Stimulated activated CD4-positive, alpha-beta T cell treated with anti-CD3 and anti-CD28 coated beads, TNF-alpha, amount 100 ng/mL, for 24 hours (primary cell): Measurements from ENCODE around the gene FBXO47.

Source experiments
- DNase-seq, 3 experiments: peaks; one replicate each; pipeline ENCODE4 v3.0.0-alpha.2; 2020; ENCODE audit warnings: low read depth in 3 of 3

The FBXO47 gene

DNA sequence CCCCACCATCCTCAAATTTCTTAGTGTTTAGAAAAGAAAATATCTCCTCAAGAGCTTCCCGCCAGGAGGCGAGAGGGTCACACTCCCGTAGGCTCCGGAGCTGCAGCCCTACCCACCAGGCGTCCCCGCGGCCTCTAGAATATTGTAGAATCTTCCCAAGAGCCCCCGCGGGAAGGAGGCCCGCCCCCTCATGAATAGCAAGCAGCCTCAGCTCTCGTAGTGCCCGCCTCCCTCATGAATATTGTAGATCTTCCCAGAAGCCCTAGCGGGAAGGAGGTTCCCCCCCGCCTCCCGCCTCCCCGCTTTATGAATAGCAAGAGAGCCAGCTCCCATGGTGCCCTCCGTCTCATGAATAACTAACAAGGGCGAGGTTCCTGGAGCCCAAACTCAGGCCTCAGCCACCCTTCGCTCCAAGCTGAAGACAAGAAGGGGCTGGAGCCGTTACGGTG, at the start of gene FBXO47:
Gene FBXO47, minus strand, starts transcription at position 114 of the 449 bp plus-strand sequence. CDS start 4,378 bp downstream, outside the sequence.
- DNase-seq: peak; percentile 65 to 79 (median 72)

GRCh38 chr17:39016193-39017153, 49.3 kb upstream of the FBXO47 start:
- no peak for DNase-seq

- no peak for DNase-seq
These were observed 48.3 kb upstream of the FBXO47 start for GRCh38 chr17:39015546-39015935.

DNA sequence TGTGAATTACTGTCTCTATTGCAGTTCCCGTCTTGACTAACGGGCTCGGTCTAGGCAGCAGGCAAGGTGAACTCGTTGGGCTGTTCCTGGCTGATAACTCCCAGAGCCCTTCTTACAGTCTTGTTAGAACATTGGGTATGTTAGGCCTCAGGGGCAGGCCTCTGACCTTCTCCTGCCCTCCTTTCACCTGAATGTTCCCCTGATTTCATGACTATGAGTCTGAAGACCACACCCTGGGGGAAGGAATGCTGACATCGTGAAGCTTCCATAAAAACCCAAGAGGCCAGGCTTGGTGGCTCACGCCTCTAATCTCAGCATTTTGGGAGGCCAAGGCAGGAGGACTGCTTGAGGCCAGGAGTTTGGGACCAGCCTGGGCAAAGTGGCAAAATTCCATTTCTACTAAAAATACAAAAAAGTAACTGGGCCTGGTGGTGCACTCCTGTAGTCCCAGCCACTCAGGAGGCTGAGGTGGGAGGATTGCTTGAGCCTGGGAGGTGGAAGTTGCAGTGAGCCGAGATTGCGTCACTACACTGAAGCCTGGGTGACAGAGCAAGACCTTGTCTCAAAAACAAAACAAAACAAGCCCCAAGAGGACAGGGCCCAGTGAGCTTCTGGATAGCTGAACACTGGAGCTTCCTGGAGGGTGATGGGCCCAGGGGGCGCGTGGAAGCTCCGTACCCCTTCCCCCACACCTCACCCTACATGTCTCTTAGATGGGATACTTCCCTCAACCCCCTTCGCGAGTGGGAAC, 47.8 kb upstream of the FBXO47 start:
- DNase-seq: no peak

- DNase-seq: no peak
These were observed 47.0 kb upstream of the FBXO47 start for GRCh38 chr17:39014044-39014794.

GRCh38 chr17:39012725-39013124, 45.5 kb upstream of the FBXO47 start:
- no peak for DNase-seq

DNA sequence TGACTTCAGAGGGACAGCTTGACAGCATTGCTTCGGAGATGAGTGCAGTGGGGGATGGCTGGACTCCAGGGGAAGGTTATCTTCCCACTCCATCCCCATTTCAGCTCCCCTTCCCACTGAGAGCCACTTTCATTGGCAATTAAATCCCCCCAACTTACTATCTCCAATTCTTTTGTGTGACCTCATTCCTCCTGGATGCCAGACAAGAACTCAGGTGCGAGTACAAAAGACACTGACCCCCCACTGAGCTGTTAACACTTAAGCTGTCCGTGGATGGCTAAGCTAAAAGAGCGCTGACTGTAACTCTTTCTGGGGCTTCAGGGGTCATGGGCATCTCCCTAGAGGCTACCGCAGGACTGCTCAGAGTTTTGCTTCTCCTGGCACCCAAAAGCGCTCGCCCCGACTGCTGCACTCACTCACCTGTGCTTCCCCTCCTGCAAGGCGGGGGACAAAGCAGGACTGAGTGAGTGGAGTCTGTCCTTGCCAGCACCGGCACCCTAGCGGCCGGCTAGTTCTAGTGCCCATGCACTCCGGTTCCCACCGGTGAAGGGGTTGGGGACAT, 44.8 kb upstream of the FBXO47 start:
- no peak for DNase-seq

GRCh38 chr17:39009581-39010001, 42.4 kb upstream of the FBXO47 start:
- DNase-seq: no peak

DNA sequence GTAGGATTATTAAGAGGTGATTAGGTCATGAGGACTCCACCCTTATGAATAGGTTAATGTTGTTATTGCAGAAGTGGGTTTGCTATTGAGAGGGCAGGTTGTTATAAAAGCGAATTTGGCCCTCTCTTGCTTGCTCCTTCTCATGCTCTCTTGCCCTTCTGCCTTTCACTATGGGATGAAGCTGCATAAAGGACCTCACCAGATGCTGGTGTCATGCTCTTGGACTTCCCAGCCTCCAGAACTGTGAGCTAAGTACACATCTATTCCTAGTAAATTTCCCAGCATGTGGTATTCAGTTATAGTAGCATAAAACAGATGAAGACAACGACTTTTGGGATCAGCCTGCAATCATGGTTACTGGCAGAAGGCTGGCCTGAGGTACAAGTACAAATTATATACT, 41.4 kb upstream of the FBXO47 start:
- no peak for DNase-seq

DNA sequence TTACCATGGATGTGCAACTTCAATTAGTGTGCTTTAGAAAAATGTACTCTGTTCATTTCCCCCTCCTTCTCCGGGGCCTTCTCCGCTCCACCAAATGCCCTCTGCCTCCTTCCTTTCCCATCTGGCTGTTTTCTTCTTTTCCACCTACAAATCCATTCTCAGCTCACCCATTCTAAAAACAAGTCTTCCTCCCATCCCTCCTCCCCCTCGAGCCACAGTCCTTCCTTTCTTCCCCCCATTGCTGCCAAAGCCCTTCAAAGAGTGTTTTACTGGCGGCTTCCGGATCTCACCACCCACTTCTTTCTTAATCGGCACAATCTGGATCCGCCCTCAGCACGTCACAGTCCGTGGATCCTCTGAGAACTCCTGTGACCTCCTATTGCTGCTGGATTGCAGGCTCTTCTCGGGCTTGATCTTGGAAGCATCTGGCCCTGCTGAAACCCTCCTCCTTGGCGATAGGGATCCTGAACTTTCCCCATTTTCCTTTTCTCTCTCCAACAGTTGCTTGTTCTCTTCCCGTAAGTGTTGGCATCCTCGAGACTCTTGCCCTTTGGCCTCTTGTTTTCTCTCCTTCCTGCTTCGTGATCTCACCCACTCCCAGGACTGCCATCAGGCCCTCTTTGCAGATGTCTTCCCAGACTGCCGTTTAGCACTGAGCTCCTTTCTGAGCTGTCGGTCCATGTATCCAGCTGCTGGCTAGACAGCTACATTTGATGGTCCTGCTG, 36.0 kb upstream of the FBXO47 start:
- DNase-seq: peak in 2 of 3 experiments; percentile 21 to 54

GRCh38 chr17:39001703-39002637, 34.8 kb upstream of the FBXO47 start:
- peak in 1 of 3 experiments; percentile 14 for DNase-seq

GRCh38 chr17:39000021-39000601, 32.9 kb upstream of the FBXO47 start:
- no peak for DNase-seq

DNA sequence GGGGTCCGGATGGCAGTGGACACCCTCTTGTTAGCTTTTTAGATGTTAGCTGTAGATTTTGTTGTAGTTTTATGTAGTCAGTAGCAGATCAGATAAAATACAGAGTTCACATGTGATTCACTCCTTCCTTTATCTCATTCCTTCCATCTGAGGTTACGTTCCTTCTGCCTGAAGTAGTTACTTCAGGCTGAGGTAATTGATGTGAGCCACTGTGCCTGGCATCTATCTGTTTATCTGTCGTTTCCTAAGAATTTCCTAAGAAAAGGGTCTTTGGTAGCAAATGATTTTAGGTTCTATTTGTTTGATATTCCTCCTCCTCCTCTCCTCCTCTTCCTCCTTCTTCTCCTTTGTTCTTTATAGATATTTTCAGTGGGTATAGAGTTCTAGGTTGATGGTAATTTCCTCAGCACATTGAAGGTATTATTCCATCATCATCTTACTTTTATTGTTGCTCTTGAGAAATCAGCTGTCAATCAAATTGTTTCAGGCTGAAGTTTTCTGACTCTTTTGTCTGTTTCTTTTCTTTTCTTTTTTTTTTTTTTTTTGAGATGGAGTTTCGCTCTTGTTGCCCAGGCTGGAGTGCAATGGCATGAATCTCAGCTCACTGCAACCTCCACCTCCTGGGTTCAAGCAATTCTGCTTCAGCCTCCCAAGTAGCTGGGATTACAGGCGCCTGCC, 29.6 kb upstream of the FBXO47 start:
- no peak for DNase-seq

DNA sequence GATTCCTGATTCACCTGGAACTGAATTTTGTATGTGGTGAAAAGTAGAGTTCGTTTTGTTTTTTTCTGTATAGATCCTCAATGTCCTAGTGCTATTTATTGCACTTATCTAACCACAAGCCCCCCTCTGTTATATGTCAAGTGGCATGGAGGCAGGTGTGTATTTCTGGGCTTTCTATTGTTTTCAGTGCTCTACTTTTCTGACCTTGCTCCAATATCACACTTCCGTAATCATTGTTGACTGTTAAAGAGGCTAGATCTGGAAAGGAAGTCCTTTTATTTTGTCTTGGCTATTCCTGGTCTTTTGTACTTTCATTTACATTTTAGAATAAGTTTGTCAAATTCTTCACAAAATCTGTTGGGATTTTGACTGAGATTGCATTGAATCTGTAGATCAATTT, 26.8 kb upstream of the FBXO47 start:
- no peak for DNase-seq

GRCh38 chr17:38984666-38985065, 17.5 kb upstream of the FBXO47 start:
- no peak for DNase-seq

GRCh38 chr17:38982858-38983746, 15.9 kb upstream of the FBXO47 start:
- DNase-seq: peak in 2 of 3 experiments; percentile 20 to 37

GRCh38 chr17:38981636-38982035, 14.4 kb upstream of the FBXO47 start:
- no peak for DNase-seq
